Esophagus muscularis mucosa (tissue), 4 donors: ENCODE measurements around the gene CLSTN1. TPM values are rescaled to one million over a fixed set of nuclear protein-coding genes. Genes with fewer than 3 reads are reported as not detected.

Experiments used
- DNase-seq: peaks from one replicate; pipeline ENCODE4 v3.0.0-alpha.2; 2017; ENCODE audit errors: extremely low spot score
- H3K27ac ChIP-seq, 4 donors: fragments of 200-600 bp; sonication (generic); replicated peaks in 1 of 4; 1 replicate in 3 of 4; 2 replicates in 1 of 4; pipeline ENCODE4 v1.5.1; 2016 to 2019; ENCODE audit warnings: mild to moderate bottlenecking in 1 of 4
- H3K27me3 ChIP-seq, 4 donors: fragments of 200-600 bp; sonication (generic); one replicate each; pipeline versions ENCODE4 v1.5.1 to v1.6.0; 2016 to 2019
- H3K36me3 ChIP-seq, 4 donors: fragments of 200-600 bp; sonication (generic); one replicate each; pipeline ENCODE4 v1.5.1; 2016 to 2019
- H3K4me1 ChIP-seq, 4 donors: fragments of 200-600 bp; sonication (generic); one replicate each; pipeline ENCODE4 v1.5.1; 2016 to 2019
- H3K4me3 ChIP-seq, 4 donors: fragments of 200-600 bp; sonication (generic); 1 replicate in 2 of 4; 2 replicates in 2 of 4; pipeline ENCODE4 v1.5.1; 2016 to 2019; ENCODE audit warnings: mild to moderate bottlenecking in 4 of 4, moderate library complexity in 1 of 4
- H3K9me3 ChIP-seq, 4 donors: fragments of 200-600 bp; sonication (generic); 1 replicate in 3 of 4; 2 replicates in 1 of 4; pipeline ENCODE4 v1.5.1; 2016 to 2019
- CTCF ChIP-seq, 3 experiments: fragments of 200-600 bp in 2 of 3; fragments of 450-650 bp in 1 of 3; sonication (generic) in 2 of 3; IDR thresholded peaks; one replicate each; pipeline ENCODE4 v1.5.1; 2017 to 2019; ENCODE audit warnings: antibody characterized with exemption in 3 of 3, mild to moderate bottlenecking in 2 of 3, moderate library complexity in 1 of 3
- EP300 ChIP-seq: sonication (generic); formaldehyde crosslinking; IDR thresholded peaks from one replicate; pipeline ENCODE4 v1.6.1; 2017; ENCODE audit warnings: antibody characterized with exemption
- POLR2A ChIP-seq: fragments of 450-650 bp; IDR thresholded peaks from one replicate; pipeline ENCODE4 v1.6.1; 2017; ENCODE audit warnings: antibody characterized with exemption, moderate library complexity, mild to moderate bottlenecking, low read depth
- POLR2AphosphoS5 ChIP-seq, 2 donors: sonication (generic); formaldehyde crosslinking; IDR thresholded peaks; one replicate each; pipeline ENCODE4 v1.6.1; 2017; ENCODE audit warnings: antibody characterized with exemption in 2 of 2
- WGBS: methylation state at CpG from one replicate; pipeline ENCODE4 v1.1.5; 2018; 5-methylcytosine and 5-hydroxymethylcytosine counted together
- intact Hi-C: fragments of 100-400 bp; cut with DNase I; formaldehyde crosslinking; loops from one replicate; pipeline ENCODE4 v1.15.1; 2023
- total RNA-seq, 4 donors: library from RNA; depleted of rRNA; stranded (reverse); fragments of >200 nt; gene quantifications; one replicate each; pipeline versions ENCODE4 v1.1.0 to v1.2.1, GENCODE V29; 2016

CLSTN1 gene
- total RNA-seq, 4 donors from 2014 or later = 47.1 to 109 (median 72.3) TPM

DNA sequence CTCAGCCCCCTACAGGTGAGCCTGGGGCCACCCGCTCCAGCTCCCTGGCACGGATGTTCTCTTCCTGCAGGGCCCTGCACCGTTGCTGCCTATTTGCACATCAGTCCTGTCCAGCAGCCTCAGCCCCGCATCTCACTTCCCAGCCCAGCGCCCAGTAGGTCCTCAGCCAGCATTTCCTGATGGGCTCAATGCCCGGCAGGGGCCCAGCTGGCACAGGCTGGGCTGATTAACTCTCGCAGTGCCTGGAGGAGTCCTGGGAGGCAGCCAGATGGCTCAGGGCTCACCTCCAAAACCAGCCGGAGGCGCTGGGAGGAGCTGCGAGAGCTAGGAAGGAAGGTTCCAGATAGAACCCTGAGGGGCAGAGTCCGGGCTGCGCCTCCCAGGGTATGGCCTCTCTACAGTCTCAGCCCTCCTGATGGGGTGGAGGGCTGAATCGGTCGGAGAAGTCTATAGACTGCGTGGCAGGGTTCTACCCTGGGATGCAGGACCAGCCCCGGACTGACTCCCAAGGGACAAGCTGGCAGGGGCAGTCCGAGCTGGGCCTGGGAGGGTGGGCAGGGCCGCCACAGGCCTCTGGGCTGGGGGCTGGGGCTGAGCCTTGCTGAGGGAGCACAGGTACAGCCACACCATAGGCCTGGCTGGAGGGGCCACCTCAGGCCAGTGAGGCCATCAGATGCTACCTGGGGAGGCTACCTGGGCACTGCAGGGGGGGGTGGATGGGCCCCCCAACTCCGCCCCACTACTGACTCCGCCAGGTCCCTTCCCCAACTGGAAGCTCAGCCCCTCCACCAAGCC is 19.2 kb upstream of the CLSTN1 start:
- DNase-seq = no peak
- 81% methylated on average over 10 of the region's 20 CpGs for WGBS
- no peaks in the 10 kb centered on the region for H3K27me3 ChIP-seq
- H3K4me1 ChIP-seq = peaks cover 20 to 31% (median 26%) of the 10 kb centered on the region in 4 donors
- no peaks in the 10 kb centered on the region for H3K9me3 ChIP-seq
- H3K27ac ChIP-seq = peak overlapping the region in 1 of 4 donors; percentile 30
- intact Hi-C loops = no loop called here
- TF ChIP-seq CTCF (IDR thresholded peaks at IDR 0.05) = no peak
- H3K36me3 ChIP-seq = peaks cover 0 to 3% (median 0%) of the 10 kb centered on the region in 4 donors
- H3K4me3 ChIP-seq = no peak overlapping the region

DNA sequence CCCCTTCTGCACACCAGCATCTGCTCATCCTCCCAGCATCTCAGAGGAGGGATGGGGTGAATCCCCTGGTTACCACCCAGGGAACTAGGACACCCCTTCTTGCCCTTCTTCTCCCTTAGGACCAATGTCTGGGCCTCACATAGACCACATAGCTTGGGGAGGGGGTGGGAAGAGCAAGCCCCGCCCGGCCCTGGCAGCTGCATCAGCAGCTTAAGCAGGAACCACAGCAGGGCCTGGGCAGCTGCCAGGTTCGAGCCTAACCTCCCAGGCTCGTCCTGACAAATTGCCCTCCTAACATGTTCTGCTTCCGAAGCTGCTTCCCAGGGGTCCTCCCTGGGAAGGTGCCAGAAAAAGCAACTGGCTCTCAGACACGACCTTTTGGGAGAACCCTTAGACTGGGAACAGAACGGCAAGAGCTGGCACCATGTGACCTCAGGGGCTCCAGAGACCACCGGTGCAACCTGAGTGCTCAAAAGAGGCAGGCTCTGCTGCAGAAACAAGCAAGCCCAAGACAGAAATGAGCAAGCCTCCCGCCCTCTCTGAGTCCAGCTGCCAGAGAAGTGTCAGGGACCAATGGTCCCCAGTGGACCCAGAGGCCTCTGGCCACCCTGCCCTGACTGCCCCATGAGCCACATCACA is 18.4 kb upstream of the CLSTN1 start:
- intact Hi-C loops = no loop called here
- WGBS = 100% methylated on average over 1 of the region's 9 CpGs
- Histone ChIP-seq H3K27ac (no peak overlapping the region), H3K9me3 (no peaks in the 10 kb centered on the region), H3K4me3 (no peak overlapping the region), H3K4me1 (peaks cover 20 to 31% (median 24%) of the 10 kb centered on the region in 4 donors), H3K27me3 (no peaks in the 10 kb centered on the region), H3K36me3 (no peaks in the 10 kb centered on the region)
- TF ChIP-seq POLR2A (no peak), CTCF (IDR thresholded peaks at IDR 0.05) (no peak), EP300 (no peak), POLR2AphosphoS5 (IDR thresholded peaks at IDR 0.05) (no peak)
- no peak for DNase-seq

DNA sequence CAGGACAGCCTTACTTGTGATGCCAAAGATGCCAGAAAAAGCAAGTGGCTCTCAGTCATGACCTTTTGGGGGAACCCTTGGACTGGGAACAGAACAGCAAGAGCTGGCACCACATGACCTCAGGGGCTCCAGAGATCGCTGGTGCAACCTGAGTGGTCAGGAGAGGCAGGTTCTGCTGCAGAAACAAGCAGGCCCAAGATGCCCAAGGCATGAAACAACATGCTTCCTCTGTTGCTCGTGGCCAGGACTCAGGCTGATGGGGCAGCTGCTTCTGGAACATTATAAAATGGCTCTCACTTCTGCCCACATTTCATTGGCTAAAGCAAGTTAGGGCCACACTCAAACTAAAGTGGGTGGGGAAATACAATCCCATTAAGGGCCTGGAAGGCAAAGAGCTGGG is 17.7 kb upstream of the CLSTN1 start:
- TF ChIP-seq POLR2A (no peak), CTCF (IDR thresholded peaks at IDR 0.05) (no peak), POLR2AphosphoS5 (IDR thresholded peaks at IDR 0.05) (no peak), EP300 (no peak)
- H3K4me3 ChIP-seq = no peak overlapping the region
- peaks cover 22 to 32% (median 25%) of the 10 kb centered on the region in 4 donors for H3K4me1 ChIP-seq
- WGBS = 93% methylated on average over 2 of the region's 2 CpGs
- no peaks in the 10 kb centered on the region for H3K27me3 ChIP-seq
- no peak for DNase-seq
- no peaks in the 10 kb centered on the region for H3K36me3 ChIP-seq
- intact Hi-C loops = no loop called here
- no peaks in the 10 kb centered on the region for H3K9me3 ChIP-seq
- no peak overlapping the region for H3K27ac ChIP-seq

DNA sequence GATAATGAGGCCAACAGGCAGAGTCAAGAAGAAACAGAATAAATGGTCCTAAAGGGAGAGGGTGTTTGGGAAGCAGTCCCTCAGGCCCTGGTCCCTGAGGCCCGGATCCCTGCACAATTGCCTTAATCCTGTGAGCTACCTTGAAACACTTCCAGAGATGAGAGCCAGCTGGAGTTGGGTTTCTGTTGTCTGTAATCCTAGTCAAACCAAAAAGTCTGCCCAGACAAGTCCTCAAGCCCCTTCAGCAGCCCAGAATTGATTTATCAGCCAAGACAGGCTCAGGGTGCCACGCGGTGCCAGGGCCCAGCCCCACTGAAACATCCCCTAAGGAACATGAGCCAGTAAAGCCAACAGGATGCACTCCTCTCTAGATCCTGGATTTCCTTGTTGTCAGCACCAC is 16.4 kb upstream of the CLSTN1 start:
- WGBS = 80% methylated on average over 1 of the region's 3 CpGs
- intact Hi-C loops = no loop called here
- H3K4me3 ChIP-seq = no peak overlapping the region
- no peak for DNase-seq
- H3K27me3 ChIP-seq = no peaks in the 10 kb centered on the region
- no peaks in the 10 kb centered on the region for H3K36me3 ChIP-seq
- peaks cover 32 to 45% (median 36%) of the 10 kb centered on the region in 4 donors for H3K4me1 ChIP-seq
- H3K9me3 ChIP-seq = no peaks in the 10 kb centered on the region
- TF ChIP-seq CTCF (IDR thresholded peaks at IDR 0.05) (no peak), POLR2A (no peak), EP300 (no peak), POLR2AphosphoS5 (IDR thresholded peaks at IDR 0.05) (no peak)
- no peak overlapping the region for H3K27ac ChIP-seq
